HepG2 (cell line): ENCODE data around the gene ITPK1. TPM values are rescaled to one million over a fixed set of nuclear protein-coding genes. Genes with fewer than 3 reads are reported as not detected.

Experiments used
- ARHGAP35 ChIP-seq: sonication (generic); formaldehyde crosslinking; IDR thresholded peaks from 2 replicates; pipeline ENCODE4 v1.9.0; 2022; ENCODE audit warnings: mild to moderate bottlenecking, inconsistent platforms, moderate library complexity, missing genetic modification reagents, borderline replicate concordance
- MAF1 ChIP-seq: sonication (generic); formaldehyde crosslinking; IDR thresholded peaks from 2 replicates; pipeline ENCODE4 v1.5.0; 2020; ENCODE audit warnings: missing genetic modification reagents, borderline replicate concordance
- PHF21A ChIP-seq: sonication (generic); formaldehyde crosslinking; IDR thresholded peaks from 2 replicates; pipeline ENCODE4 v1.5.0; 2020; ENCODE audit warnings: mild to moderate bottlenecking, missing genetic modification reagents
- RELA ChIP-seq: sonication (generic); formaldehyde crosslinking; IDR thresholded peaks from 2 replicates; pipeline ENCODE4 v1.4.0; 2020; ENCODE audit warnings: missing genetic modification reagents
- ZNF33A ChIP-seq: sonication (generic); formaldehyde crosslinking; IDR thresholded peaks from 2 replicates; pipeline ENCODE4 v1.5.1; 2020; ENCODE audit warnings: missing genetic modification reagents, mild to moderate bottlenecking, moderate library complexity, borderline replicate concordance
- ZNF788 ChIP-seq: sonication (generic); formaldehyde crosslinking; IDR thresholded peaks from 2 replicates; pipeline ENCODE4 v1.5.0; 2020; ENCODE audit warnings: mild to moderate bottlenecking, missing genetic modification reagents, borderline replicate concordance
- polyA plus RNA-seq, 8 experiments: library from polyadenylated mRNA; depleted of rRNA in 3 of 8; stranded (reverse) in 7 of 8; unstranded in 1 of 8; fragments of >200 nt; fragmentation: Illumina TruSeq in 4 of 8; extraction: Trizol in 4 of 8; gene quantifications; 2 replicates each; pipeline versions ENCODE4 v1.2.1 to v1.2.3, GENCODE V29; 2011 to 2016; ENCODE audit warnings: low read depth in 4 of 8, missing spikeins in 1 of 8, mixed read lengths in 1 of 8; ENCODE audit not compliant: insufficient read depth in 1 of 8
- total RNA-seq, 5 experiments: library from RNA; depleted of rRNA; stranded (reverse); fragments of >200 nt; fragmentation: Illumina TruSeq; extraction: Trizol; gene quantifications; 2 replicates each; pipeline ENCODE4 v1.2.3, GENCODE V29; 2016; ENCODE audit warnings: low read depth in 1 of 5
- TF ChIP-seq, protein P1 (sequence below): sonication (generic); formaldehyde crosslinking; conservative IDR thresholded peaks from 2 replicates; pipeline ENCODE4 v1.4.0; 2020; ENCODE audit warnings: mild to moderate bottlenecking, missing genetic modification reagents, moderate library complexity
- TF ChIP-seq, protein P2 (sequence below): sonication (generic); formaldehyde crosslinking; IDR thresholded peaks from 2 replicates; pipeline ENCODE4 v1.4.0; 2020; ENCODE audit warnings: missing genetic modification reagents, borderline replicate concordance

Gene ITPK1
- total and polyA plus RNA-seq, 2 of the 13 experiments (the other 11 are each of a cell fraction or from before 2014, with no cell fraction given) = 20.5 to 47.5 TPM

DNA sequence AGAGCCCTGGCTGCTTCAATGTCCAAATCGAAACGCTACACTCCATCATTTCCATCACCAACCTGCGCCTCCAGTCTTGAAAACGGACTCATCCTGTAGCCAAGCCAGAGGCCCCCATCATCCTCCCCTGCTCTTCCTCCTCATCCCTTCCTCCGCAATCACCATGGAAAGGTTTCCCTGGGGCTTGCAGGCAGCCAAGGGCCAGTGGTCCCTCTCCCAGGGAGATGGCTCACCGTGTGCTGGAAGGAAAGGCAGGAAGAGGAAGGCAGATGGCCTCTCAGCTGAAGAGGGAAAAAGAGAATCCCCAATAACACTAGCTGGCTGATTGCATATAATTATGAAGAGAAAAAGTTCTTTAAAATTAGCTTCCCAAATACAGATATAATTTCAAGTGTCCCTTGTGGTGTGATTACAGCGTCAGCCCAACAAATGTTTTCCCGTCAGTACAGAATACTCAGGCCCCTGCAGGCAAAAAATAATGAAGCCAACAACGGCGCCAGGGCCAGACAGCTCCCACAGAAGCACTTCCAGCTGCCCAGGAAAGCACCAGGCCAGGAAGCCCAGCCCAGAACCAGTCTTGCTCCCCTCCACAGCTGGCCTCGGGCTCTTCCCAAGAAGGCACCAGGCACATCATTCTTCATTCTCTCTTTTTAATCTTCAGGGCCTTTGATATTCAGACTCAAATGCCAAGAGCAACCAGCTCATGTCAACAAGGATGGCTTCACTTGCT lies 24.7 kb downstream of the ITPK1 start (continued):
- TF ChIP-seq, protein P1, sequence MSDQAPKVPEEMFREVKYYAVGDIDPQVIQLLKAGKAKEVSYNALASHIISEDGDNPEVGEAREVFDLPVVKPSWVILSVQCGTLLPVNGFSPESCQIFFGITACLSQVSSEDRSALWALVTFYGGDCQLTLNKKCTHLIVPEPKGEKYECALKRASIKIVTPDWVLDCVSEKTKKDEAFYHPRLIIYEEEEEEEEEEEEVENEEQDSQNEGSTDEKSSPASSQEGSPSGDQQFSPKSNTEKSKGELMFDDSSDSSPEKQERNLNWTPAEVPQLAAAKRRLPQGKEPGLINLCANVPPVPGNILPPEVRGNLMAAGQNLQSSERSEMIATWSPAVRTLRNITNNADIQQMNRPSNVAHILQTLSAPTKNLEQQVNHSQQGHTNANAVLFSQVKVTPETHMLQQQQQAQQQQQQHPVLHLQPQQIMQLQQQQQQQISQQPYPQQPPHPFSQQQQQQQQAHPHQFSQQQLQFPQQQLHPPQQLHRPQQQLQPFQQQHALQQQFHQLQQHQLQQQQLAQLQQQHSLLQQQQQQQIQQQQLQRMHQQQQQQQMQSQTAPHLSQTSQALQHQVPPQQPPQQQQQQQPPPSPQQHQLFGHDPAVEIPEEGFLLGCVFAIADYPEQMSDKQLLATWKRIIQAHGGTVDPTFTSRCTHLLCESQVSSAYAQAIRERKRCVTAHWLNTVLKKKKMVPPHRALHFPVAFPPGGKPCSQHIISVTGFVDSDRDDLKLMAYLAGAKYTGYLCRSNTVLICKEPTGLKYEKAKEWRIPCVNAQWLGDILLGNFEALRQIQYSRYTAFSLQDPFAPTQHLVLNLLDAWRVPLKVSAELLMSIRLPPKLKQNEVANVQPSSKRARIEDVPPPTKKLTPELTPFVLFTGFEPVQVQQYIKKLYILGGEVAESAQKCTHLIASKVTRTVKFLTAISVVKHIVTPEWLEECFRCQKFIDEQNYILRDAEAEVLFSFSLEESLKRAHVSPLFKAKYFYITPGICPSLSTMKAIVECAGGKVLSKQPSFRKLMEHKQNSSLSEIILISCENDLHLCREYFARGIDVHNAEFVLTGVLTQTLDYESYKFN (CRISPR knock-in tag) = no peak
- TF ChIP-seq ZNF788 (no peak), ZNF33A (CRISPR knock-in tag) (no peak), MAF1 (CRISPR knock-in tag) (no peak), RELA (CRISPR knock-in tag) (no peak), ARHGAP35 (CRISPR knock-in tag) (no peak), PHF21A (CRISPR knock-in tag) (no peak)
- TF ChIP-seq, protein P2, sequence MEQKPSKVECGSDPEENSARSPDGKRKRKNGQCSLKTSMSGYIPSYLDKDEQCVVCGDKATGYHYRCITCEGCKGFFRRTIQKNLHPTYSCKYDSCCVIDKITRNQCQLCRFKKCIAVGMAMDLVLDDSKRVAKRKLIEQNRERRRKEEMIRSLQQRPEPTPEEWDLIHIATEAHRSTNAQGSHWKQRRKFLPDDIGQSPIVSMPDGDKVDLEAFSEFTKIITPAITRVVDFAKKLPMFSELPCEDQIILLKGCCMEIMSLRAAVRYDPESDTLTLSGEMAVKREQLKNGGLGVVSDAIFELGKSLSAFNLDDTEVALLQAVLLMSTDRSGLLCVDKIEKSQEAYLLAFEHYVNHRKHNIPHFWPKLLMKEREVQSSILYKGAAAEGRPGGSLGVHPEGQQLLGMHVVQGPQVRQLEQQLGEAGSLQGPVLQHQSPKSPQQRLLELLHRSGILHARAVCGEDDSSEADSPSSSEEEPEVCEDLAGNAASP (CRISPR knock-in tag) = no peak
- TF ChIP-seq, all 625 proteins: peak for 0
